Heart left ventricle (tissue), 13 donors: ENCODE measurements around the gene APLNR.

Experiments used
- CTCF ChIP-seq, 12 donors: fragments of 200-600 bp; sonication (generic) in 4 of 12; IDR thresholded peaks; one replicate each; pipeline versions ENCODE4 v1.5.0 to v1.8.0; 2018 to 2022; ENCODE audit warnings: antibody characterized with exemption in 12 of 12, mild to moderate bottlenecking in 5 of 12
- POLR2A ChIP-seq, 2 donors: fragments of 450-650 bp; IDR thresholded peaks; one replicate each; pipeline ENCODE4 v1.6.1; 2017; ENCODE audit warnings: antibody characterized with exemption in 2 of 2, mild to moderate bottlenecking in 2 of 2, moderate library complexity in 2 of 2
- donor health status: ischemic (EF 13 %, LVEDD 7.1; RV severe dilation, severe dysfunction).
- donor health status: DM: no; HTN: yes; CAD: no.
- donor health status: DM: no; HTN: no; CAD: no.
- donor health status: ischemic (EF 25% LVEDD 6.9; RV normal size, moderate dysfunction).
- donor health status: ischemic (EF 25% LVEDD 5.7; RV mildly dilated, moderate dysfunction).
- donor health status: ischemic (EF 35%, LVEDD 5.7; RV mildly dilated, moderate dysfunction).
- donor health status: nonischemic (EF 11% LVEDD 7.7; RV severe dilation, severe dysfunction).
- donor health status: DM: yes; HTN: yes; CAD: no.
- donor health status: PGD.
- donor health status: ischemic (EF 29% LVEDD 5.4; RV normal size, mild dysfunction).
- donor health status: nonischemic (EF 23%, LVEDD 6.1; RV moderate dilation, normal function).

GRCh38 chr11:57276971-57277675, 40.1 kb upstream of the APLNR start:
- no peak for TF ChIP-seq CTCF (IDR thresholded peaks at IDR 0.05)
- no peak for TF ChIP-seq POLR2A (IDR thresholded peaks at IDR 0.05)
